GM12873 (cell line): ENCODE data around the gene VSTM4.

Source experiments
- CTCF ChIP-seq: IDR thresholded peaks from 2 replicates; pipeline ENCODE4 v1.5.1; 2012; ENCODE audit warnings: low read depth, mild to moderate bottlenecking, moderate library complexity, low read length, control low read depth; ENCODE audit not compliant: insufficient read depth; ENCODE audit errors: missing control alignments

VSTM4 gene

GRCh38 chr10:49090696-49091380 lies 24.5 kb downstream of the VSTM4 start:
- TF ChIP-seq CTCF = no peak

- TF ChIP-seq CTCF = no peak
Observed at GRCh38 chr10:49090189-49090575, 25.1 kb downstream of the VSTM4 start.

DNA sequence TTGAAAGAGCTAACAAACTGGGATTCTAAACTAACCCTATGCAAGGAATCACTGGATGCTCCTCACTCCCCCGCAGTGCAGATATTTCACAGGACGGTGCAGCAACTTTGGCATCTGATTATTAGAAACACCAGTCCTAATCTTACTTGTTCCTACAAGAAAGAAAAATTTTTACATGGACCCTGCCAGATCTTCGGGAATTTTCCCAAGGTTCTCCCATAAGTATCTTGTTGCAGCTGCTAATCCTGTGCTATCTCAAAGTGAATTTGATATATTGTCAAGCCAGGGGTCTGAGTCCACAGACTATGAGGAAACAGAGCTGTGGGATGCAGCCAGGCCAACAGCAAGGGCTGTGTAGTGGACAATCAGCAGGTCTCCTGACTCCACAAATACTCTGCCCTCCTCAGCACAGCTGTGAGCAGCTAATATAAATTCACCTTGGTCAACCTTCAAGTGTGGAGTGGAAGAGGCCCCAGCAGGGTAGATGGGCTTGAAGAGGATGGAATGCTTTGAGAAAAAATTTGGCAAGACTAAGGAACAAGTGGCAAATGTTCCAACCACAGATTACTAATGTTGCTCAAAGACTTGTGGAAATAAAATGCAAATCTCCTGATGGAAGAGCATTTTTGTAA lies 25.6 kb downstream of the VSTM4 start:
- no peak for TF ChIP-seq CTCF

DNA sequence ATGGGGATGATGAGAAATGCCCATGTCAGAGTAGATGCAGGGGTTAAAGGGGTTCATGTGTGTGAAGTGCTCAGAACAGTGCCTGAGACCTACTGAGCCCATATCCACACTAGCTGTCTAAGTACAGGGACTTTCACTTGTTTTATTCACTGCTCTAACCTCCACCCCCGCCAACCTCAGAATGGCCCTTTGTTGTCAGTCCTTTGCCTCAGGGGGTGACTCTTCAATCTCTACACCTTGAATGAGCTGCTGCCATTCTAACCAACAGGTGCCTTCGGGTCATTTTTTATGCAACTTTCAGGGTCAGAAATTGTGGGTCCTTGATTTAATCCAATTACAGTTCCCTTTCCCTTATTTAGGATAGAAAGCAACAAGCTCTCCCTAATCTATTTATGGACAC lies 26.2 kb downstream of the VSTM4 start:
- TF ChIP-seq CTCF = no peak

GRCh38 chr10:49086889-49087288 lies 28.4 kb downstream of the VSTM4 start:
- no peak for TF ChIP-seq CTCF

GRCh38 chr10:49083261-49083660 lies 32.1 kb downstream of the VSTM4 start:
- TF ChIP-seq CTCF = no peak

GRCh38 chr10:49082766-49083165 lies 32.6 kb downstream of the VSTM4 start:
- TF ChIP-seq CTCF = no peak
